Mesothelial cell of epicardium (in vitro differentiated cells): ENCODE results near the gene YBEY. TPM values are rescaled to one million over a fixed set of nuclear protein-coding genes. Genes with fewer than 3 reads are reported as not detected.

Experiments
- DNase-seq, 2 experiments: peaks; one replicate each; pipeline ENCODE4 v3.0.0; 2021; ENCODE audit warnings: low spot score in 2 of 2; ENCODE audit not compliant: unreplicated experiment in 2 of 2
- H3K27ac Mint-ChIP-seq: 2 replicates; pipeline ENCODE4 v1.8.0; 2021; ENCODE audit warnings: mixed read lengths
- H3K27me3 Mint-ChIP-seq: 2 replicates; pipeline ENCODE4 v1.8.0; 2021; ENCODE audit warnings: low read depth, mixed read lengths
- H3K36me3 Mint-ChIP-seq: 2 replicates; pipeline ENCODE4 v1.8.0; 2021; ENCODE audit warnings: mixed read lengths
- H3K4me1 Mint-ChIP-seq: 2 replicates; pipeline ENCODE4 v1.8.0; 2021; ENCODE audit warnings: mixed read lengths
- H3K4me3 Mint-ChIP-seq: 2 replicates; pipeline ENCODE4 v1.8.0; 2021; ENCODE audit warnings: mild to moderate bottlenecking, moderate library complexity, mixed read lengths
- H3K9me3 Mint-ChIP-seq: 2 replicates; pipeline ENCODE4 v1.8.0; 2021; ENCODE audit warnings: mixed read lengths
- CTCF ChIP-seq: fragments of 200-600 bp; sonication (generic); IDR thresholded peaks from one replicate; pipeline ENCODE4 v1.5.0; 2021; ENCODE audit warnings: antibody characterized with exemption; ENCODE audit not compliant: unreplicated experiment
- total RNA-seq: library from RNA; stranded (reverse); gene quantifications from 3 replicates; pipeline ENCODE4 v1.2.1, GENCODE V29; 2021

Gene YBEY
- total RNA-seq, 1 donor from 2014 or later: 18.4 TPM

GRCh38 chr21:46244602-46245001 is 41.5 kb upstream of the YBEY start:
- H3K4me1 Mint-ChIP-seq: no peaks in the 10 kb centered on the region
- H3K36me3 Mint-ChIP-seq: peaks cover 50% of the 10 kb centered on the region
- no peak for DNase-seq
- H3K4me3 Mint-ChIP-seq: no peak overlapping the region
- H3K27ac Mint-ChIP-seq: no peak overlapping the region
- TF ChIP-seq CTCF: no peak
- no peaks in the 10 kb centered on the region for H3K27me3 Mint-ChIP-seq
- H3K9me3 Mint-ChIP-seq: no peaks in the 10 kb centered on the region

GRCh38 chr21:46245213-46245915 is 40.8 kb upstream of the YBEY start:
- H3K9me3 Mint-ChIP-seq: no peaks in the 10 kb centered on the region
- no peaks in the 10 kb centered on the region for H3K27me3 Mint-ChIP-seq
- H3K4me1 Mint-ChIP-seq: no peaks in the 10 kb centered on the region
- DNase-seq: no peak
- peaks cover 53% of the 10 kb centered on the region for H3K36me3 Mint-ChIP-seq
- no peak overlapping the region for H3K4me3 Mint-ChIP-seq
- TF ChIP-seq CTCF: no peak
- H3K27ac Mint-ChIP-seq: no peak overlapping the region

- Mint-ChIP-seq H3K27ac (no peak overlapping the region), H3K27me3 (no peaks in the 10 kb centered on the region), H3K4me1 (no peaks in the 10 kb centered on the region), H3K4me3 (no peak overlapping the region), H3K36me3 (peaks cover 52% of the 10 kb centered on the region), H3K9me3 (no peaks in the 10 kb centered on the region)
- no peak for TF ChIP-seq CTCF
- DNase-seq: no peak
Measured at GRCh38 chr21:46246345-46246744, 39.8 kb upstream of the YBEY start.

GRCh38 chr21:46247699-46248421 is 38.3 kb upstream of the YBEY start:
- Mint-ChIP-seq H3K4me3 (no peak overlapping the region), H3K4me1 (no peaks in the 10 kb centered on the region), H3K27me3 (no peaks in the 10 kb centered on the region), H3K9me3 (no peaks in the 10 kb centered on the region), H3K36me3 (peaks cover 43% of the 10 kb centered on the region), H3K27ac (no peak overlapping the region)
- TF ChIP-seq CTCF: no peak
- no peak for DNase-seq

GRCh38 chr21:46248422-46248782 is 37.7 kb upstream of the YBEY start:
- no peaks in the 10 kb centered on the region for H3K27me3 Mint-ChIP-seq
- no peak overlapping the region for H3K27ac Mint-ChIP-seq
- H3K36me3 Mint-ChIP-seq: peaks cover 42% of the 10 kb centered on the region
- no peak for TF ChIP-seq CTCF
- no peak for DNase-seq
- H3K4me3 Mint-ChIP-seq: no peak overlapping the region
- H3K9me3 Mint-ChIP-seq: no peaks in the 10 kb centered on the region
- H3K4me1 Mint-ChIP-seq: no peaks in the 10 kb centered on the region
